ENCODE results near the gene ABHD12. TPM values are rescaled to one million over a fixed set of nuclear protein-coding genes. Genes with fewer than 3 reads are reported as not detected.

The ABHD12 gene
- total RNA-seq, 3 donors from 2014 or later (not counting 1 experiment from before 2014, with no cell fraction given), result 28.5 to 34.6 (median 34.5) TPM

- Mint-ChIP-seq H3K27me3 (ENCODE audit: low read depth in 2 of 2) (no peaks in the 10 kb centered on the region), H3K4me3 (no peak overlapping the region), H3K27ac (no peak overlapping the region), H3K4me1 (peaks cover 0 to 10% of the 10 kb centered on the region in 2 donors), H3K36me3 (no peaks in the 10 kb centered on the region), H3K9me3 (no peaks in the 10 kb centered on the region)
- DNase-seq, result no peak
- ATAC-seq, result no peak
- H3K4me1 ChIP-seq (ENCODE audit: control insufficient read depth, insufficient read depth, low read length), result no peaks in the 10 kb centered on the region
- no peaks in the 10 kb centered on the region for H3K27me3 ChIP-seq (ENCODE audit: control insufficient read depth, insufficient read depth, low read length)
- H3K27ac ChIP-seq (ENCODE audit: low read length), result no peak overlapping the region
- intact Hi-C loops (cut with micrococcal nuclease), result no loop called here
- no peak overlapping the region for H3K4me3 ChIP-seq (ENCODE audit: low read length)
- peaks cover 6% of the 10 kb centered on the region for H3K36me3 ChIP-seq (ENCODE audit: control insufficient read depth, insufficient read depth, low read length)
- TF ChIP-seq CTCF (IDR thresholded peaks at IDR 0.05), result no peak
- no peaks in the 10 kb centered on the region for H3K9me3 ChIP-seq (ENCODE audit: control insufficient read depth, insufficient read depth, low read length)
- 90% methylated on average over 3 of the region's 4 CpGs for WGBS (ENCODE audit: insufficient coverage)
Observed at GRCh38 chr20:25258828-25259227, 131.8 kb downstream of the ABHD12 start.

- no peaks in the 10 kb centered on the region for H3K4me1 ChIP-seq (ENCODE audit: control insufficient read depth, insufficient read depth, low read length)
- Mint-ChIP-seq H3K36me3 (no peaks in the 10 kb centered on the region), H3K9me3 (no peaks in the 10 kb centered on the region), H3K4me1 (peaks cover 0 to 10% of the 10 kb centered on the region in 2 donors), H3K27me3 (ENCODE audit: low read depth in 2 of 2) (no peaks in the 10 kb centered on the region), H3K27ac (no peak overlapping the region), H3K4me3 (no peak overlapping the region)
- no peak for TF ChIP-seq CTCF (IDR thresholded peaks at IDR 0.05)
- no peak overlapping the region for H3K4me3 ChIP-seq (ENCODE audit: low read length)
- no peak for ATAC-seq
- intact Hi-C loops (cut with micrococcal nuclease), result no loop called here
- no peaks in the 10 kb centered on the region for H3K27me3 ChIP-seq (ENCODE audit: control insufficient read depth, insufficient read depth, low read length)
- no peak for DNase-seq
- no peak overlapping the region for H3K27ac ChIP-seq (ENCODE audit: low read length)
- H3K36me3 ChIP-seq (ENCODE audit: control insufficient read depth, insufficient read depth, low read length), result peaks cover 6% of the 10 kb centered on the region
- WGBS (ENCODE audit: insufficient coverage), result 96% methylated on average over 8 of the region's 8 CpGs
- no peaks in the 10 kb centered on the region for H3K9me3 ChIP-seq (ENCODE audit: control insufficient read depth, insufficient read depth, low read length)
Observed at GRCh38 chr20:25258476-25258805, 132.2 kb downstream of the ABHD12 start.

- Histone ChIP-seq H3K36me3 (ENCODE audit: control insufficient read depth, insufficient read depth, low read length) (peaks cover 6% of the 10 kb centered on the region), H3K27me3 (ENCODE audit: control insufficient read depth, insufficient read depth, low read length) (no peaks in the 10 kb centered on the region), H3K4me3 (ENCODE audit: low read length) (no peak overlapping the region), H3K4me1 (ENCODE audit: control insufficient read depth, insufficient read depth, low read length) (no peaks in the 10 kb centered on the region), H3K9me3 (ENCODE audit: control insufficient read depth, insufficient read depth, low read length) (no peaks in the 10 kb centered on the region), H3K27ac (ENCODE audit: low read length) (no peak overlapping the region)
- ATAC-seq, result no peak
- Mint-ChIP-seq H3K36me3 (no peaks in the 10 kb centered on the region), H3K4me3 (no peak overlapping the region), H3K27ac (no peak overlapping the region), H3K4me1 (peaks cover 0 to 10% of the 10 kb centered on the region in 2 donors), H3K27me3 (ENCODE audit: low read depth in 2 of 2) (no peaks in the 10 kb centered on the region), H3K9me3 (no peaks in the 10 kb centered on the region)
- 91% methylated on average over 9 of the region's 10 CpGs for WGBS (ENCODE audit: insufficient coverage)
- DNase-seq, result no peak
- intact Hi-C loops (cut with micrococcal nuclease), result no loop called here
- no peak for TF ChIP-seq CTCF (IDR thresholded peaks at IDR 0.05)
Observed at GRCh38 chr20:25257756-25258475, 132.7 kb downstream of the ABHD12 start.

GRCh38 chr20:25257130-25257529 lies 133.5 kb downstream of the ABHD12 start:
- Mint-ChIP-seq H3K4me1 (peaks cover 0 to 15% of the 10 kb centered on the region in 2 donors), H3K9me3 (no peaks in the 10 kb centered on the region), H3K27me3 (ENCODE audit: low read depth in 2 of 2) (no peaks in the 10 kb centered on the region), H3K36me3 (no peaks in the 10 kb centered on the region), H3K4me3 (no peak overlapping the region), H3K27ac (no peak overlapping the region)
- Histone ChIP-seq H3K27me3 (ENCODE audit: control insufficient read depth, insufficient read depth, low read length) (no peaks in the 10 kb centered on the region), H3K36me3 (ENCODE audit: control insufficient read depth, insufficient read depth, low read length) (peaks cover 6% of the 10 kb centered on the region), H3K27ac (ENCODE audit: low read length) (no peak overlapping the region), H3K4me3 (ENCODE audit: low read length) (no peak overlapping the region), H3K9me3 (ENCODE audit: control insufficient read depth, insufficient read depth, low read length) (no peaks in the 10 kb centered on the region), H3K4me1 (ENCODE audit: control insufficient read depth, insufficient read depth, low read length) (no peaks in the 10 kb centered on the region)
- 90% methylated on average over 5 of the region's 5 CpGs for WGBS (ENCODE audit: insufficient coverage)
- ATAC-seq, result no peak
- no peak for DNase-seq
- intact Hi-C loops (cut with micrococcal nuclease), result no loop called here
- no peak for TF ChIP-seq CTCF (IDR thresholded peaks at IDR 0.05)

All from natural killer cell (primary cell).